ENCODE measurements around the gene CDK5RAP1. TPM values are rescaled to one million over a fixed set of nuclear protein-coding genes. Genes with fewer than 3 reads are reported as not detected.

Gene CDK5RAP1
- polyA plus RNA-seq, 1 donor (not counting 4 experiments of a cell fraction or from before 2014, with no cell fraction given): 34.0 TPM

GRCh38 chr20:33312583-33312982 is 88.7 kb downstream of the CDK5RAP1 start:
- no peak overlapping the region for H2AFZ ChIP-seq (ENCODE audit: control insufficient read depth, low read length)
- H3K9me1 ChIP-seq (ENCODE audit: control insufficient read depth, extremely low read depth, insufficient read depth, low read length): no peaks in the 10 kb centered on the region
- H3K4me3 ChIP-seq (ENCODE audit: control insufficient read depth in 2 of 3, extremely low read depth in 1 of 3, insufficient read depth in 2 of 3, low read depth in 1 of 3, low read length in 3 of 3): no peak overlapping the region
- H4K20me1 ChIP-seq (ENCODE audit: control insufficient read depth, extremely low read depth, insufficient read depth, low read length): no peaks in the 10 kb centered on the region
- FAIRE-seq (no peak), DNase-seq (ENCODE audit: low read depth, low spot score) (no peak)
- no peaks in the 10 kb centered on the region for H3K4me1 ChIP-seq (ENCODE audit: control insufficient read depth, extremely low read depth, insufficient read depth, low read length)
- no peaks in the 10 kb centered on the region for H3K27me3 ChIP-seq (ENCODE audit: control insufficient read depth, extremely low read depth, insufficient read depth, low read length)
- no peaks in the 10 kb centered on the region for H3K36me3 ChIP-seq (ENCODE audit: control insufficient read depth in 2 of 2, extremely low read depth in 1 of 2, insufficient read depth in 2 of 2, low read length in 2 of 2)
- no peaks in the 10 kb centered on the region for H3K9me3 ChIP-seq (ENCODE audit: control insufficient read depth, low read depth, low read length)
- no peak overlapping the region for H3K27ac ChIP-seq (ENCODE audit: control insufficient read depth, insufficient read depth, low read length)
- H3K79me2 ChIP-seq (ENCODE audit: control insufficient read depth, insufficient read depth, low read length): no peaks in the 10 kb centered on the region
- H3K9ac ChIP-seq (ENCODE audit: control insufficient read depth, extremely low read depth, insufficient read depth, low read length): no peak overlapping the region
- dilution Hi-C loops (cut with MboI; ENCODE audit: extremely low pct_ligation_motif_present, low sequenced_read_pairs): no loop called here
- no peak overlapping the region for H3K4me2 ChIP-seq (ENCODE audit: control insufficient read depth, extremely low read depth, insufficient read depth, low read depth, low read length)
- no peak for TF ChIP-seq CTCF (optimal IDR thresholded peaks at IDR 0.05 in 1 of 3, IDR thresholded peaks at IDR 0.05 in 1 of 3, conservative IDR thresholded peaks at IDR 0.05 in 1 of 3; ENCODE audit: extremely low read depth in 1 of 3, insufficient read depth in 2 of 3, low read length in 3 of 3)

GRCh38 chr20:33311996-33312395 is 89.3 kb downstream of the CDK5RAP1 start:
- no peaks in the 10 kb centered on the region for H3K79me2 ChIP-seq (ENCODE audit: control insufficient read depth, insufficient read depth, low read length)
- H3K27ac ChIP-seq (ENCODE audit: control insufficient read depth, insufficient read depth, low read length): no peak overlapping the region
- H3K9me3 ChIP-seq (ENCODE audit: control insufficient read depth, low read depth, low read length): no peaks in the 10 kb centered on the region
- H3K9ac ChIP-seq (ENCODE audit: control insufficient read depth, extremely low read depth, insufficient read depth, low read length): no peak overlapping the region
- no peaks in the 10 kb centered on the region for H3K36me3 ChIP-seq (ENCODE audit: control insufficient read depth in 2 of 2, extremely low read depth in 1 of 2, insufficient read depth in 2 of 2, low read length in 2 of 2)
- no peak overlapping the region for H2AFZ ChIP-seq (ENCODE audit: control insufficient read depth, low read length)
- H3K4me1 ChIP-seq (ENCODE audit: control insufficient read depth, extremely low read depth, insufficient read depth, low read length): no peaks in the 10 kb centered on the region
- H3K9me1 ChIP-seq (ENCODE audit: control insufficient read depth, extremely low read depth, insufficient read depth, low read length): no peaks in the 10 kb centered on the region
- DNase-seq (ENCODE audit: low read depth, low spot score) (no peak), FAIRE-seq (no peak)
- no peak overlapping the region for H3K4me3 ChIP-seq (ENCODE audit: control insufficient read depth in 2 of 3, extremely low read depth in 1 of 3, insufficient read depth in 2 of 3, low read depth in 1 of 3, low read length in 3 of 3)
- H3K4me2 ChIP-seq (ENCODE audit: control insufficient read depth, extremely low read depth, insufficient read depth, low read depth, low read length): no peak overlapping the region
- H4K20me1 ChIP-seq (ENCODE audit: control insufficient read depth, extremely low read depth, insufficient read depth, low read length): no peaks in the 10 kb centered on the region
- TF ChIP-seq EZH2 (IDR thresholded peaks at IDR 0.05; ENCODE audit: low read length): no peak
- no peak for TF ChIP-seq CTCF (optimal IDR thresholded peaks at IDR 0.05 in 1 of 3, IDR thresholded peaks at IDR 0.05 in 1 of 3, conservative IDR thresholded peaks at IDR 0.05 in 1 of 3; ENCODE audit: extremely low read depth in 1 of 3, insufficient read depth in 2 of 3, low read length in 3 of 3)
- H3K27me3 ChIP-seq (ENCODE audit: control insufficient read depth, extremely low read depth, insufficient read depth, low read length): no peaks in the 10 kb centered on the region
- dilution Hi-C loops (cut with MboI; ENCODE audit: extremely low pct_ligation_motif_present, low sequenced_read_pairs): no loop called here
